ENCODE data around the gene RANBP3L.

The RANBP3L gene

DNA sequence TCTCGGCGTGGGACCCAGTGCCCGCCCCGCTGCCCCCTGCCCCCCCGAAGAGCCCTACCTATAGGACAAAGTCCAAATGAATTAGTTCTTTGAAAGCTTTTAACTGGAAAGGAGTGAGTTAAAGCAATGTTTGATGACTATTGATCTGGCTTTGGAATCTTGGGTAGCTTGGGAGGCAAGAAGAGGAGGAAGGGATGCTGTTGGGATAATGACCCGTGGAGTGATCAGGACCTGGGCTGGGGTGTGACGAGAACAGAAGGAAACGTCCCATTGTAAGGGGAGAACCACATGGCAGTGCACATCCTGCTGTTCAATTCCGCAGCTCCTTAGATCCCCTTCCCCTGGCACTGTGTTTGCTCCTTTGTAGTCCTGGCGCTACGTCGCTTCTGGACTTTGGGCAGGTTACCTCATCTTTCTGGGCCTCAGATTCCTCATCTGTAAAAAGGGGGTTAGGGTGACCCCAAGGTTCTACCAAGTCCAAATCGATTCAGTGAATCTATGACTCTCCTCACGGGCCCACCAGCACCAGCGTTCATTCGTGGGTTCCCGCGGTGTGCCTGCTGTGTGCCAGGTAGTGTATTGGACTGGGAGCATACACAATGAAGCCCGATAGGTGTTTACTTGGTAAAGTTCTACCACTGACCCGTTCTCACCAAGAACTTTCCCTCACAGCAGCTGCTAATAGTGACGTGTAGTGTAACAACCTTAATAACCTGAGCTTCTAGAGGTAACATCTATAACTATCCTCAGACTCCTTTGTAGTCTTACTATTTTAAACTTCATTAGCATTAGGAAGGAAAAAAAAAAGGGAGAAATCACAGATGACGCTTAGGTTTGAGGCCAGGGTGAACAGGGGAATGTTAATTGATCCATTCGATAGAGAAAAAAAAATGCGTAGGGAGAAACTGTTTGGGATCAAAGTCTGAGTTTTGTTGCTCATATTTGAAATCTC is 58.9 kb downstream of the RANBP3L start:
- no peak for DNase-seq (ENCODE audit: low read depth)
- H3K4me3 ChIP-seq (ENCODE audit: low read depth, low read length) = peak overlapping the region; percentile 79
- TF ChIP-seq, protein P1, sequence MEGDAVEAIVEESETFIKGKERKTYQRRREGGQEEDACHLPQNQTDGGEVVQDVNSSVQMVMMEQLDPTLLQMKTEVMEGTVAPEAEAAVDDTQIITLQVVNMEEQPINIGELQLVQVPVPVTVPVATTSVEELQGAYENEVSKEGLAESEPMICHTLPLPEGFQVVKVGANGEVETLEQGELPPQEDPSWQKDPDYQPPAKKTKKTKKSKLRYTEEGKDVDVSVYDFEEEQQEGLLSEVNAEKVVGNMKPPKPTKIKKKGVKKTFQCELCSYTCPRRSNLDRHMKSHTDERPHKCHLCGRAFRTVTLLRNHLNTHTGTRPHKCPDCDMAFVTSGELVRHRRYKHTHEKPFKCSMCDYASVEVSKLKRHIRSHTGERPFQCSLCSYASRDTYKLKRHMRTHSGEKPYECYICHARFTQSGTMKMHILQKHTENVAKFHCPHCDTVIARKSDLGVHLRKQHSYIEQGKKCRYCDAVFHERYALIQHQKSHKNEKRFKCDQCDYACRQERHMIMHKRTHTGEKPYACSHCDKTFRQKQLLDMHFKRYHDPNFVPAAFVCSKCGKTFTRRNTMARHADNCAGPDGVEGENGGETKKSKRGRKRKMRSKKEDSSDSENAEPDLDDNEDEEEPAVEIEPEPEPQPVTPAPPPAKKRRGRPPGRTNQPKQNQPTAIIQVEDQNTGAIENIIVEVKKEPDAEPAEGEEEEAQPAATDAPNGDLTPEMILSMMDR (IDR thresholded peaks at IDR 0.05; ENCODE audit: control insufficient read depth, extremely low read depth, insufficient read depth) = no peak

DNA sequence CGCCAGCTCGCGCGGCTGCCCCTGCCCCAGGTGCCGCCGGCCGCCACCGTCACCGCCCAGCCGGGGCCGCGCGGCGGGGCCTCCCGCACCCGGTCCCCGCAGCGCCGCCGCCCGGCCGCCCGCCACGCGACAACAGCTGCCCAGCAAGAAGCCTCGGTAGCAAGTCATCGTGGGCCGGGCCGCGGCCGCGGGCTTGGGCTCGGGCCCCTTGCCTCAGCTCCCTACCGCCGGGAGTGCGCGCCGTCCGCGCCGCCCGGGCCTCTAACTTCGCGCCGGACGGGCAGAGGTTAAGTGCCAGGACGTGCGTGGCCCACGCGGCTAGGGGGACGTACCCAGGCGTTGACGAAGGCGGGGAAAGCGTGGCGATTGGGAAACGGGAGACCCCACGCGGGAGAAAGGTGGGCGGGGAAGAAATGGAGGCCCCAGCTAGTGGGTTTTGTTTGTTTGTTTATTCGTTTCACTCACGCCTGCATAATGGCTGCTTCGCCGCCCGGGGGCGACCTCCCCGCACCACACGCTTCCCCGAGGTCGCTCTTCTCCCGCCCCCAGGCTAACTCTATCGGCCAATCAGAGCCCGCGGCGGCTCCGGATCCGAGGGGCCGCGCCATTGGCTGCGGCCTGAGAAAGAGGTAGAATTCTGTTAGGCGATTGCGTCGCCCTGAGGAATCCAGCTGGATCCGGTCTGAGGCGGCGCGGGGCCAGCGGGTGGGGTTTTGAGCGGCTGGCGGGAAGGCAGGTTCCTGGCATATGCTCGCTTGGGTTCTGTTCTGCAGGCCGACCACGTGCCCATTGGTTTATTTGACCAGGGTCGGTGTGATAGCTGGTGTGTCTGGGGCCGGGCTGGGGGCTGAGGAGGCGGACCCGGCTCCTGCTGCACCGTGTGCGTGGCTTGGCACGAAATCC is 59.8 kb downstream of the RANBP3L start, which contains the start of gene NADK2:
Gene NADK2, minus strand, starts transcription at position 295 of the 903 bp plus-strand sequence. Its CDS starts 127 bp downstream, at position 168.
- TF ChIP-seq, protein P1 (IDR thresholded peaks at IDR 0.05; ENCODE audit: control insufficient read depth, extremely low read depth, insufficient read depth) = peak; percentile 63
- peak; percentile 92 for DNase-seq (ENCODE audit: low read depth)
- peak within 1 kb of the TSS; percentile 79 for H3K4me3 ChIP-seq (ENCODE audit: low read depth, low read length)

DNA sequence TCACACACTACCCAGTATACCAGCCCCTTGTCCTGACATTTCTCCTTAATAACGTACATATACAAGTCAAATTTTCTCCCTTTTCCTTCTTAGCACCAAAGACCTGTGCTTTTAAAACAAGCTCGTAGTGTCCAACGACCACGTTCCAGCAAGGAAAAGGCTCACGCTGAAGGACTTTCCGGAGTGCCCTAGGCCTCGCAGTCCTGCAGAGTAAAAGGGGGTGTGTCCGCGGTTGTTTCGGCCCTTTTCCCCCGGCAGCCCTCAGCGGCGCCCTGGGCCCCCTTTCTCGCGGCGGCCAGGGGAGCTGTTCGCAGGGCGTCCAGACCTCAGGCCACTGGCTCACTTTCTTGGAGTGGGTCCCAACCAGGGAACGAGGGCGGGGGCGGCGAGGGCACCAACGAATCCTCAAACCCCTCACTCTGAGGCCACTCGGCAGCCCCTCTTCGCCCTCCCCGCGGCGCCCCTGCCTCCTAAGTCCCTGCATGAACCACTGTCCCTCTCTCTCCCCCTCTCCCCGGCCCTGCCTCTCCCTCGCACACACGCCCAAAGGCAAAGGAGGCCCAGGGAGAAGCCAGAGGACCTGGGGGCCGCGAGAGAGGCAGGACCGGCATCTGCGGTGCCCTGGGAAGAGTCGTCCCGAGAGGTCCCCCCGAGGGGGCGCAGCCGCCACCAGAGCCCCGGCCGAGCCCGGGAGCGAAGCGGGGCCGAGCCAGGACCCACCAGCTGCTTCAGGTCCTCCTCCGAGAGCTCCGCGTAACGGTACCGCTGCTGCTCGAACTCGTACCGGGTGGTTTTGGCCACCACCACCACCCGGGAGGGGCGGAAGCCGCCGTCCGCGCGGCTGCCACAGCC is 60.7 kb downstream of the RANBP3L start:
- peak overlapping the region; percentile 79 for H3K4me3 ChIP-seq (ENCODE audit: low read depth, low read length)
- no peak for DNase-seq (ENCODE audit: low read depth)
- TF ChIP-seq, protein P1 (IDR thresholded peaks at IDR 0.05; ENCODE audit: control insufficient read depth, extremely low read depth, insufficient read depth) = no peak

DNA sequence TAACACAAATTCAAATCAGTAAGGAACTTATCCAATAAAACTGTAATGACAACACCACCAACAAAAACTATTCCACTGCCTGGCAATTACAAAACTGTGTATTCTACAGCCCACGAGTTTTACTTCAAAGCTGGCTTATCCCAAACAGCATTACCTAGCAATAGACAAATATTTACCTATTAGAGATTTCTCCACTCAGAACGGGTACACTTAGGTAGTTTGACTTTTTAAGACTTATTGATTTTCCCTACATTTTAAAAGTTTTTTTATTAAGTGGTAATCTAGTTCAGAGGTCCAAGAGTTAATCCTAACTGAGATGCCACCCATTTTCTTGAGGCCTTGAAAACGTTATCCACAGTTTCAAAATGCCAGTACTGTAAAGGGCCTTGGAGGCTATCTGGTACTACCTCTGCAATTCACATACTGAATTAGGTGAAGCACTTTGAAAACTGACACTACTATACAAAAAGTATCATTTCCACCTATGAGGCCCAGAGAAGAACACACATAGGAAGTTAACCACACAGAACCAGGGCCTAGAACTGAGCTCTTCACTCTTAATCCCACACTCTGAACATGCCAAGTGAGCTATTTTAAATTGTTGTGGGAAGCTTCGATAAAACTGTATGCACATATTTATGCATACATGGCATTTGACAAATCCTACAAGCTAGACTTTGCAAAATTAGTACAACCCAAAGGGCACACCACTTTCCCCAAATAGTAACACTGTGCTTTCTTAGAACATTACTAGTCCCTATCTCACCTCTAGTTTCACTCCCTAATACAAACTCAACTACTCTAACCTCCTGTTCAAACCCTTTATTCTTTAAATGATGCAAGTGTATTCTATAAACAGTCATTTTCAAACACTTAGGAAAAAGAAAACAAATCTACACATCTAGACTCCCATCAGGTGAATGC is 62.1 kb downstream of the RANBP3L start:
- no peak for DNase-seq (ENCODE audit: low read depth)
- TF ChIP-seq, protein P1 (IDR thresholded peaks at IDR 0.05; ENCODE audit: control insufficient read depth, extremely low read depth, insufficient read depth) = no peak
- H3K4me3 ChIP-seq (ENCODE audit: low read depth, low read length) = peak overlapping the region; percentile 79

DNA sequence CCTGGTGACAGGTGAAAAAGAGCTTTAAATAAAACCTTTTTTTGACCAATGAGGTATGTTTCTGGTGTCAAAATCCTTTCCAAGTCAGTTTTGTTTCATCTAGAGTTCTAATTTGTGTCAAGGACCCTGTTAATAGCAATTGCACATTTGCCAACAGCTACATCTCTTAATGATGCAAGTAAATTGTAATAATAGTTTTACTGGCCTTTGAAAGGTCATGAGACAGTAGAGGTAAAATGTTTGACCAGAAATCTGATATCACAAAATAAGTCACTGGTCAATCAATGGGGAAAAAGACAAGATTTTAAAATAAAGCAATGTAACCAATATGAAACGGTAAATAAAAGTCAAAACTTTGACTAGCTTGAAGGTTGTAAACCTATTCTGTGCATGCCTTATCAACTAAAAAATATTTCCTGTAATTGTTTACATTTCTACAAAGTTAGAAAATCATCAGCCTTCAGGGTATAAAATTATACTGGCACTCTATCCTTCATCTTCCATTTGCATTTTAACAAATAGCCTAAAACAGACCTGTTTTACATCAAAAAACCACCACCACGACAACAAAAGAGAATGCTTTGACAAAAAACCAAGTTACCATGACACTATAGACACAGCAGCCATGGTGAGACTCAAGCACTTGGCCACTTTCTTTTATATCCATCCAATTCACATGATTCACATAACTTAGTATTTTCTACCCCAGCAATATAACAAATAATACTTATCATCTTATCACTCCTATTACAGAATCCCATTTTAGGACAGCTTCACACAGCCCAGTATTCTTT is 63.0 kb downstream of the RANBP3L start:
- no peak overlapping the region for H3K4me3 ChIP-seq (ENCODE audit: low read depth, low read length)
- DNase-seq (ENCODE audit: low read depth) = no peak
- TF ChIP-seq, protein P1 (IDR thresholded peaks at IDR 0.05; ENCODE audit: control insufficient read depth, extremely low read depth, insufficient read depth) = no peak
